HCT116 (cell line): ENCODE measurements around the gene ADAMTS6.

Source experiments
- CEBPB ChIP-seq: IDR thresholded peaks from 2 replicates; pipeline ENCODE4 v1.6.1; 2012; ENCODE audit warnings: low read depth
- CTCF ChIP-seq, 3 experiments: fragments of 200-600 bp in 1 of 3; sonication (generic) in 1 of 3; IDR thresholded peaks in 2 of 3; conservative IDR thresholded peaks in 1 of 3; 2 replicates each; pipeline ENCODE4 v1.5.1; 2012 to 2017; ENCODE audit warnings: low read depth in 2 of 3, low read length in 2 of 3, antibody characterized with exemption in 1 of 3, borderline replicate concordance in 1 of 3, control low read depth in 1 of 3, mild to moderate bottlenecking in 1 of 3, mixed read lengths in 1 of 3, mixed run types in 1 of 3, moderate library complexity in 1 of 3; ENCODE audit not compliant: insufficient read depth in 1 of 3
- EZH2 ChIP-seq: fragments of 200-600 bp; sonication (generic); IDR thresholded peaks from 2 replicates; pipeline ENCODE4 v1.6.1; 2017; ENCODE audit warnings: antibody characterized with exemption, mixed run types
- EZH2phosphoT487 ChIP-seq: fragments of 200-600 bp; IDR thresholded peaks from 2 replicates; pipeline ENCODE4 v1.6.1; 2018; ENCODE audit warnings: antibody characterized with exemption, borderline replicate concordance
- MAX ChIP-seq: IDR thresholded peaks from 2 replicates; pipeline ENCODE4 v1.6.1; 2012
- POLR2A ChIP-seq: IDR thresholded peaks from 2 replicates; pipeline ENCODE4 v1.7.0; 2011; ENCODE audit warnings: borderline replicate concordance; ENCODE audit not compliant: insufficient read depth, insufficient read length; ENCODE audit errors: extremely low read depth
- POLR2AphosphoS5 ChIP-seq: IDR thresholded peaks from 2 replicates; pipeline ENCODE4 v1.6.1; 2011; ENCODE audit warnings: mild to moderate bottlenecking, low read depth, low read length, moderate library complexity
- RAD21 ChIP-seq: IDR thresholded peaks from 2 replicates; pipeline ENCODE4 v1.6.1; 2012; ENCODE audit warnings: low read depth, mild to moderate bottlenecking
- REST ChIP-seq: IDR thresholded peaks from 2 replicates; pipeline ENCODE4 v1.6.1; 2012; ENCODE audit warnings: low read depth
- SIN3A ChIP-seq: IDR thresholded peaks from 2 replicates; pipeline ENCODE4 v1.6.1; 2012; ENCODE audit warnings: low read depth
- SRF ChIP-seq: IDR thresholded peaks from 2 replicates; pipeline ENCODE4 v1.6.1; 2012; ENCODE audit warnings: low read depth
- ZNF274 ChIP-seq: fragments of 200-500 bp; sonication (Bioruptor generic); IDR thresholded peaks from 2 replicates; pipeline ENCODE4 v1.6.1; 2014; ENCODE audit warnings: mild to moderate bottlenecking, low read depth, low read length, inconsistent platforms

DNA sequence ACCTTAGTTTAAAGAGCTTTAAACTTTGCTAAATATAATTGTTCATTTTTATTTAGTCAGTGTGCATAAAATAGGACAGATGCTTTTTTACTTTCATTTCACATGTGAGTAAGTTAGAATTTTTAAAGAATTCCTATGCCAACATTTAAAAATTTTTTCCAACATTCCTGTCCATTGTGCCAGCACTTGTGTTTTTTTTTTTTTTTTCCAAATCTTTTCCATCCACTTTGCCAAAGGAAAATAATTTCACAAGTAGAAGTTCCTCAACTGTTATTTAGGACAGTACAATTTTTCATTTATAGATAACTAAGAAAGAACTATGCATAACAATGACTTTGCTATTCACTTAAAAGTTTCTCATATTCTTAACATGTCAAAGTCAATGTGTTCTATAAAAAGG is 189.5 kb downstream of the ADAMTS6 start:
- no peak for TF ChIP-seq POLR2AphosphoS5
- TF ChIP-seq EZH2: no peak
- TF ChIP-seq REST: no peak
- TF ChIP-seq RAD21: no peak
- TF ChIP-seq CEBPB: no peak
- no peak for TF ChIP-seq CTCF (IDR thresholded peaks at IDR 0.05 in 2 of 3, conservative IDR thresholded peaks at IDR 0.05 in 1 of 3; ENCODE audit: borderline replicate concordance in 1 of 3, insufficient read depth in 1 of 3, low read depth in 2 of 3, low read length in 2 of 3)
- TF ChIP-seq SRF: no peak
- TF ChIP-seq POLR2A: no peak
- no peak for TF ChIP-seq EZH2phosphoT487
- no peak for TF ChIP-seq ZNF274
- no peak for TF ChIP-seq MAX
- TF ChIP-seq SIN3A: no peak
